Activated CD8-positive, alpha-beta memory T cell treated with anti-CD3 and anti-CD28 coated beads for 36 hours (primary cell): ENCODE measurements around the gene GRB14. TPM values are rescaled to one million over a fixed set of nuclear protein-coding genes. Genes with fewer than 3 reads are reported as not detected.
"Not testable (repeated sequence)": the region's sequence is repeated elsewhere in the genome, so short reads cannot be mapped to it uniquely, and the experiment has no call there.

Experiments used
- CTCF ChIA-PET: fragments of 350-600 bp; sonication (Branson Sonifier 250); formaldehyde crosslinking; loops from one replicate; lab custom pipeline; 2021; ENCODE audit warnings: antibody characterized with exemption; lab: Charles Lee
- POLR2A ChIA-PET: fragments of 350-600 bp; sonication (Branson Sonifier 250); formaldehyde crosslinking; loops from one replicate; lab custom pipeline; 2021; ENCODE audit warnings: antibody characterized with exemption; lab: Charles Lee
- total RNA-seq, 2 experiments: library from RNA; stranded (reverse); gene quantifications; one replicate each; pipeline ENCODE4 v1.2.3, GENCODE V29; 2021

The GRB14 gene
- not detected for total RNA-seq

GRCh38 chr2:164620873-164621763, at the start of gene GRB14:
Gene GRB14 (minus strand): TSS chr2:164621482. CDS start chr2:164621309, 173 bp downstream.
- ChIA-PET CTCF (no interaction called here), POLR2A (no interaction called here)

GRCh38 chr2:164669291-164669690, 48.0 kb upstream of the GRB14 start:
- CTCF ChIA-PET, result no interaction called here
- POLR2A ChIA-PET, result no interaction called here

GRCh38 chr2:164667566-164667965, 46.3 kb upstream of the GRB14 start:
- ChIA-PET POLR2A (no interaction called here), CTCF (no interaction called here)

GRCh38 chr2:164664070-164664469, 42.8 kb upstream of the GRB14 start:
- CTCF ChIA-PET, result no interaction called here

GRCh38 chr2:164662868-164663631, 41.8 kb upstream of the GRB14 start:
- ChIA-PET POLR2A (no interaction called here), CTCF (no interaction called here)

More at GRCh38 chr2:164664070-164664469, 42.8 kb upstream of the GRB14 start:
- POLR2A ChIA-PET, result no interaction called here

- ChIA-PET POLR2A (no interaction called here), CTCF (no interaction called here)
Measured at GRCh38 chr2:164662066-164662465, 40.8 kb upstream of the GRB14 start.

GRCh38 chr2:164661349-164661748, 40.1 kb upstream of the GRB14 start:
- POLR2A ChIA-PET, result no interaction called here
- CTCF ChIA-PET, result no interaction called here

GRCh38 chr2:164657129-164657528, 35.8 kb upstream of the GRB14 start:
- CTCF ChIA-PET, result no interaction called here
- POLR2A ChIA-PET, result no interaction called here

- ChIA-PET POLR2A (no interaction called here), CTCF (no interaction called here)
Measured at GRCh38 chr2:164655750-164656149, 34.5 kb upstream of the GRB14 start.

GRCh38 chr2:164655336-164655735, 34.1 kb upstream of the GRB14 start:
- POLR2A ChIA-PET, result no interaction called here

GRCh38 chr2:164651361-164651760, 30.1 kb upstream of the GRB14 start:
- ChIA-PET CTCF (no interaction called here), POLR2A (no interaction called here)

More at GRCh38 chr2:164655336-164655735, 34.1 kb upstream of the GRB14 start:
- CTCF ChIA-PET, result no interaction called here

GRCh38 chr2:164644036-164644700, 22.9 kb upstream of the GRB14 start:
- POLR2A ChIA-PET, result no interaction called here
- CTCF ChIA-PET, result no interaction called here

GRCh38 chr2:164642946-164643555, 21.8 kb upstream of the GRB14 start:
- ChIA-PET CTCF (no interaction called here), POLR2A (no interaction called here)

- POLR2A ChIA-PET, result no interaction called here
- CTCF ChIA-PET, result no interaction called here
Measured at GRCh38 chr2:164642268-164642667, 21.0 kb upstream of the GRB14 start.

GRCh38 chr2:164628319-164628718, 7.0 kb upstream of the GRB14 start:
- CTCF ChIA-PET, result not testable (repeated sequence)

GRCh38 chr2:164625378-164625971, 4.2 kb upstream of the GRB14 start:
- ChIA-PET POLR2A (no interaction called here), CTCF (no interaction called here)

More at GRCh38 chr2:164628319-164628718, 7.0 kb upstream of the GRB14 start:
- POLR2A ChIA-PET, result not testable (repeated sequence)

GRCh38 chr2:164624316-164624715, 3.0 kb upstream of the GRB14 start:
- CTCF ChIA-PET, result no interaction called here
- POLR2A ChIA-PET, result no interaction called here

GRCh38 chr2:164622338-164623106, 1.2 kb upstream of the GRB14 start:
- POLR2A ChIA-PET, result no interaction called here
- CTCF ChIA-PET, result no interaction called here

- ChIA-PET POLR2A (no interaction called here), CTCF (no interaction called here)
Measured at GRCh38 chr2:164621764-164622105, 453 bp upstream of the GRB14 start.
